Muscle of back (tissue), 11 donors: Measurements from ENCODE around the gene ARHGAP9. TPM values are rescaled to one million over a fixed set of nuclear protein-coding genes. Genes with fewer than 3 reads are reported as not detected.
"Not testable (repeated sequence)": the region's sequence is repeated elsewhere in the genome, so short reads cannot be mapped to it uniquely, and the experiment has no call there.

ENCODE experiments used
- DNase-seq, 3 donors: peaks; one replicate each; pipeline versions ENCODE4 v3.0.0 to v3.0.0-alpha.2; 2013
- polyA plus RNA-seq, 10 donors: library from polyadenylated mRNA; unstranded; fragments of 120-200 nt; gene quantifications; one replicate each; pipeline ENCODE4 v1.2.1, GENCODE V29; 2013; ENCODE audit not compliant: insufficient read length in 10 of 10

ARHGAP9 gene
- polyA plus RNA-seq, 10 donors = 3.5 to 10.6 (median 6.6) TPM

GRCh38 chr12:57459750-57460467, 19.8 kb downstream of the ARHGAP9 start, which contains the start of gene GLI1:
GLI1 (plus strand) TSS chr12:57459785; CDS start chr12:57463692, 3,907 bp downstream.
- peak in 1 of 3 donors; percentile 49 for DNase-seq

- DNase-seq = peak; percentile 96 to 99 (median 97)
Measured at GRCh38 chr12:57459055-57459749, 20.5 kb downstream of the ARHGAP9 start.

GRCh38 chr12:57458665-57459054, 21.0 kb downstream of the ARHGAP9 start:
- DNase-seq = no peak

GRCh38 chr12:57456737-57457490, 22.8 kb downstream of the ARHGAP9 start:
- no peak for DNase-seq

GRCh38 chr12:57456145-57456700, 23.4 kb downstream of the ARHGAP9 start:
- DNase-seq = no peak

- no peak for DNase-seq
Measured at GRCh38 chr12:57455374-57456144, 24.1 kb downstream of the ARHGAP9 start.

- DNase-seq = peak in 2 of 3 donors; percentile 60 to 88
Measured at GRCh38 chr12:57454566-57455373, 24.9 kb downstream of the ARHGAP9 start, which contains the start of gene INHBE. INHBE (plus strand) TSS chr12:57455307; CDS start chr12:57455537, 230 bp downstream.

- no peak for DNase-seq
Measured at GRCh38 chr12:57454213-57454565, 25.5 kb downstream of the ARHGAP9 start.

GRCh38 chr12:57452937-57453509, 26.6 kb downstream of the ARHGAP9 start:
- peak; percentile 73 to 84 (median 77) for DNase-seq

- peak; percentile 59 to 92 (median 69) for DNase-seq
Measured at GRCh38 chr12:57452181-57452936, 27.3 kb downstream of the ARHGAP9 start.

- DNase-seq = no peak
Measured at GRCh38 chr12:57451233-57451778, 28.4 kb downstream of the ARHGAP9 start.

GRCh38 chr12:57450057-57450456, 29.6 kb downstream of the ARHGAP9 start:
- no peak for DNase-seq

- DNase-seq = no peak
Measured at GRCh38 chr12:57449375-57449774, 30.3 kb downstream of the ARHGAP9 start.

- DNase-seq = no peak
Measured at GRCh38 chr12:57448669-57449068, 31.0 kb downstream of the ARHGAP9 start.

GRCh38 chr12:57446292-57446960, 33.2 kb downstream of the ARHGAP9 start:
- DNase-seq = no peak

GRCh38 chr12:57444744-57445143, 34.9 kb downstream of the ARHGAP9 start:
- DNase-seq = no peak

- DNase-seq = not testable (repeated sequence)
Measured at GRCh38 chr12:57444337-57444736, 35.3 kb downstream of the ARHGAP9 start.

GRCh38 chr12:57441846-57442427, 37.7 kb downstream of the ARHGAP9 start:
- no peak for DNase-seq
